Activated CD4-positive, alpha-beta T cell treated with anti-CD3 and anti-CD28 coated beads, Interleukin-2, amount 50 U/mL, for 1 hour (primary cell): ENCODE results near the gene TRIM26.
"Not testable (repeated sequence)": the region's sequence is repeated elsewhere in the genome, so short reads cannot be mapped to it uniquely, and the experiment has no call there.

Source experiments
- DNase-seq: peaks from one replicate; pipeline ENCODE4 v3.0.0-alpha.2; 2020

TRIM26 gene

DNA sequence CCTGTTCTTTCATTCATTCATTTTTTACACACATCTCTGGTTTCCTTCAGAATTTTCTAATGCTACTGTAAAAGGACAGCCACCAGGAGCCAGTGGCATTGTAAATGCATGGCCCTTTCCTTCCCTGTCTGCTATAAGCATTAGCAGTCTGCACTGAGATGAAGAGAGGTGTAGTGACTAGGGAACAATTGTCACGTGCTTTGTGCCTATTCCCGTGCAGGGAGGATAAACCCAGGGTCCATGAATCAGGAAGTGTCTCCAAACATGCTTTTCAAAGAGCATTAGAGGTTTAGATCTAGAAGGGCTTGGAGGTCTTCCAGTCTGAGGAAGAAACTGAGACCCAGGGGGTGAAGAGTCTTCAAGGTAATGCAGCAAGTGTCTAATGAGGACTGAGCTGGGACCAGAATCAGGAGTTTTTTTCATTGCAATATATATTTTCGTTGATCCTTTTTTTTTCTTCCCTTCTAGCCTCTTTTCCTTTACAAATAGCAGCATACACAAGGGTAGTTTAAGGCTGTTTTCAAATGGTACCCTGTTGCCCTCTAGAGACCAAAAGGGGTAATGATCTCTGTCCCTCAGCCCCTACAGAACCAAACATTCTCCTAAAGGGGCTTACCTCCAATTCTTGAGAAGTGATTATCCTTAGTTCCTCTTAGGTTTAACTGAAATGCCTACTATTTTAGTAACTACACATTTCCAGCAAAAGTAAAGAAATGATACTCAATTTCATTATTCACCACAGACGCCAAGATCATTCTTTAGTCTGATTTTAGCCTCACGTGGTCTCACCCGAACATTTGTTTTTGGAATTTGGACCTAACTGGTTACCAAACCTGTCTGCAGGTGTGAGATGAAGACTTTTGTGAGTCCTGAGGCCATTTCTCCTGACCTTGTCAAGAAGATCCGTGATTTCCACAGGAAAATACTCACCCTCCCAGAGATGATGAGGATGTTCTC, 43.3 kb downstream of the TRIM26 start:
- DNase-seq = no peak

DNA sequence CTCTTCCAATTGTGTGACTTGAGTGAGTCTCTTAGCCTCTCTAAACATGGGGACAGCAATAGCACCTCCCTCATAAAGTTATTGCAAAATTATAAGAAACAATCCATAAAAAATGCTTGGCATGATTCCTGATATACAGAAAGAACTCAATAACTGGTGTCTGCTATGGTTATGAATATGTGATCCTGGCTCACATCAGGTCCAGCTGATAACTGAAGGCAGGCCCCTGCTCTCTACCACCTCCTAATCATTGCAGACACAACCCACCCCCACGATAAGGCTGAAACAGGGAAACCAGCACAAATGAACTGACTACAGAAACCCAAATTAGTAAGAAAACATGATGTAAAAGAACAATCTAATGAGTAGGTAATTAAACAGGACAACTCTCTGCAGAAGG, 44.5 kb downstream of the TRIM26 start:
- no peak for DNase-seq

DNA sequence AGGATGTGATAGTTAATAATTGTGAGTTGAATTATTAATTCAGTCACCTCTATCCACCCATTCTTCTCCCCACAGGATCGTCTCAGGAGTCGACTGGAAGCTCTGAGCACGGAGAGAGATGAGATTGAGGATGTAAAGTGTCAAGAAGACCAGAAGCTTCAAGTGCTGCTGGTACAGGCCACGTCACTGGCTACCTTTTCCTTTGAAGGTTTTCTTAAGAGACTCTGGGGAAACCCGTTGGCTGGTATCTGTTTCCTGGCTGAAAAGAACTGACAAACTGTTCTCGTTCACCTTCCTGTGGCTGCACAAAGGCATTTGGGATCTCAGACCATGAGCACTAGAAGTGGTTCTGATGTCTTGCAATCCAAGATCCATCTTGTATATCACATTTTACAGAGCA, 46.1 kb downstream of the TRIM26 start:
- DNase-seq = no peak

DNA sequence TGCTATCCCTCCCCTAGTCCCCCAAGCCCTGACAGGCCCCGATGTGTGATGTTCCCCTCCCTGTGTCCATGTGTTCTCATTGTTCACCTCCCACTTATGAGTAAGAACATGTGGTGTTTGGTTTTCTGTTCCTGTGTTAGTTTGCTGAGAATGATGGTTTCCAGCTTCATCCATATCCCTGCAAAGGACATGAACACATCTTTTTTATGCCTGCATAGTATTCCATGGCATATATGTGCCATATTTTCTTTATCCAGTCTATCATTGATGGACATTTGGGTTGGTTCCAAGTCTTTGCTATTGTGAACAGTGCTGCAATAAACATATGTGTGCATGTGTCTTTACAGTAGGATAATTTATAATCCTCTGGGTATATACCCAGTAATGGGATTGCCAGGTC, 48.0 kb downstream of the TRIM26 start:
- DNase-seq = not testable (repeated sequence)

DNA sequence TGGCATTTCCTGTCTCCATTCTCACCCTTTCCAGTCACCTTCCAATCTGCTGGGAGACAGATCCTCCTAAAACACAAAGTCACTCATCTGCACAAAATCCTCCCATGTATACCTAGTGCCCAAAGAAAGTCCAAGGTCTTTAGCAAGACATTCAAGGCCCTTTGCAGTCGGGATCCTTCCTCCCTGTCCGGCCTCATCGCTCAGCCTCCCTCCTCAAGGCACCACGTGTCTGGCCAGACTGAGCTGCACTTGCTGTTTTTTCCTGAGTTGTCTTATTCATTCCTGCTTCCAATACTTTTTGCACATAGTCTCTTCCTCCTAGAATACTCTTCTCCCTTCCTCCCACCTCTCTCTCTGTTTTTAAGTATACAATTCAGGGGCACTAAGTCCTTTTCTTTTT, 48.5 kb downstream of the TRIM26 start:
- no peak for DNase-seq

DNA sequence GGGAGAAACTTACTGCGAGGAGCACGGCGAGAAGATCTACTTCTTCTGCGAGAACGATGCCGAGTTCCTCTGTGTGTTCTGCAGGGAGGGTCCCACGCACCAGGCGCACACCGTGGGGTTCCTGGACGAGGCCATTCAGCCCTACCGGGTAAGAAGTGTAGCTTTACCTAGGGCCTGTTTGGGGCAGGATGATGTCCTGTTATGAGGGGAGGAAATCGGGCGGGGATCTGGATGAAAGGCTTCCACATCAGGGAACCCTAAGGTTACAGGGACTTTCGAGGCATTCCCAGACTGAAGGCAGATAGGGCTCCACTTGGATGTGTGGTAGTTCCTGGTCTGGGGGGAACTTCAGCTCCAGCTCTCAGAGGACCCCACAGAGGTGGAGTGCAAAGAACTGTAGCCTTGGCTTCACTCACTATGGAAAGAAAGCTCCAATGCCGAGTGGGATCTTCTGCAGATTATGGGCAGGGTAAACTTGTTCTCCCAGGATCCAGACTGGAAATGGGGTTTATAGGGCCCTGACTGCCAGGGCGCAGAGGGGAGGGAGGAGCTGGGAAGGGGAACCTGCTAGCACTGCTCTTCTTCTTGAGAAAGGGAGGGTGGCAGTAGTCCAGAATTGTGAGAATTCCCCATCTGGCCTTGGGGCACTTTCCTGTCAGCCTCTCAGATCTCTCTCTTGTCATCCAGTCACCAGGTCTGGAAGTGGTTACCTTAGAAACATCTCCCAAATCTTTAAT, 49.1 kb downstream of the TRIM26 start:
- DNase-seq = no peak

DNA sequence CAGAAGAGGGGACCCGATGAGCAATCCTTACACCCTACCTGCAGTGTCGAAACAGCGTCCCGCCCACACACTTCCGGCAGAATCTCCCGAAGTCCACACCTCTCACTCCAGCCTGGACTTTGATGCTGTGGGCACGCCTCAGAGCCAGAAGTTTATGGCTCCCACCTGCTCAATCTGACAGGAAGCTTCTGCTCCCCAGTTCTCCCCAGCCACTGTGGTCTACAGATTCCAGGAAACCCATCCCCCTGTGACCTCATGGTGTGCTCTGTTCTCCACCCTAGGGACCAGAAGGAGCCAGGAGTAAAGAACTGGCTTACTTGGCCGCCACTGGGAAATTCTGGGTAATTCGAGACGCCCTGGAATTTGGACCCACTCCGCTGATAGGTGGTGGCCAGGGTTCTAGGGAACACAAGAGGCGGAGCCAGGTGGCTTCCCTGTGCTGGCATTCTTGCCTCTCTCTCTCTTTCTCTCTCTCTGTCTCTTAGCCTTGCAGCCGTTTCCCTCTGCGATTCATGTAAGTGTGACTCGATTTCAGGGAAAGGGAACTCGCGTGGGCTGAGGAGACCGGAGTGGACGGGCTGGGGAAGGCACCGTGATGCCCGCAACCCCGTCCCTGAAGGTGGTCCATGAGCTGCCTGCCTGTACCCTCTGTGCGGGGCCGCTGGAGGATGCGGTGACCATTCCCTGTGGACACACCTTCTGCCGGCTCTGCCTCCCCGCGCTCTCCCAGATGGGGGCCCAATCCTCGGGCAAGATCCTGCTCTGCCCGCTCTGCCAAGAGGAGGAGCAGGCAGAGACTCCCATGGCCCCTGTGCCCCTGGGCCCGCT, 49.9 kb downstream of the TRIM26 start, which contains the start of gene TRIM15:
Gene TRIM15 (plus strand): TSS at position 457 of the 828 bp plus-strand sequence. CDS start 139 bp downstream, at position 596.
- peak; percentile 16 for DNase-seq

DNA sequence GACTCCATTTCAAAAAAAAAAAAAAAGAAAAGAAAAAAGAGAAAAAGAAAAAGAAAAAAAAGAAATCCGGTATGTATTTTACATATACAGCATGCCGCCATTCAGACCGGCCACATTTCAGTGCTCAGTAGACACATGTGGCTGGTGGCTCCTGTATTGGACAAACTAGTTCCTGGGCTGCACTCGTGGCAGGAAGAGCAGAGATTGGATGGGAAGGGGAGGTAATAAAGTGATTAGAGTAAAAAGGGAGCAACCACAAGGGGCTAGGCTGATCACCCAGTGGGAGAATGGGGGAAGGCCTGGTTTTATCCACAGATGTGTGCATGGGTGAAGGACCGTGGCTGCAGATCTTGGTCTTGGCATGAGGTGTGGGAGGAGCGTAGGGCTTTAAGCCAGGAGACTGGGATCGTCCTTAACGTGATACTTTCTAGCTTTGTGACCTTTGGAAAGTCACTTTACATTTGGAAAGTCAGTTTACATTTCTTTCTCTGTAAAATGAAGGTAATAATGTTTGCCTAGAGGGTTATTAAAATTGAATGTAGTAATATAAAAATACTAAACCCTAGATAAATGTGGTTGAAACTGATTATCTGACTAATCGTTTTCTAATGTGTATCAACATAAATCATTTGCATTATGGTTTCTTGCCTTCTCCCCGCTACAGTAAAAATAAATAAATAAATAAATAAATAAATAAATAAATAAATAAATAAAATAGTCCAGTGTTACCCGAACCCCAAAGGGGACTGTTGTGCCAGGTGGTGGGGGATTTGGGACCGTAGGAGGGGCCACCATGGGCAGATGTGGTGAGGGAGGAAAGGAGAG, 50.7 kb downstream of the TRIM26 start:
- no peak for DNase-seq

DNA sequence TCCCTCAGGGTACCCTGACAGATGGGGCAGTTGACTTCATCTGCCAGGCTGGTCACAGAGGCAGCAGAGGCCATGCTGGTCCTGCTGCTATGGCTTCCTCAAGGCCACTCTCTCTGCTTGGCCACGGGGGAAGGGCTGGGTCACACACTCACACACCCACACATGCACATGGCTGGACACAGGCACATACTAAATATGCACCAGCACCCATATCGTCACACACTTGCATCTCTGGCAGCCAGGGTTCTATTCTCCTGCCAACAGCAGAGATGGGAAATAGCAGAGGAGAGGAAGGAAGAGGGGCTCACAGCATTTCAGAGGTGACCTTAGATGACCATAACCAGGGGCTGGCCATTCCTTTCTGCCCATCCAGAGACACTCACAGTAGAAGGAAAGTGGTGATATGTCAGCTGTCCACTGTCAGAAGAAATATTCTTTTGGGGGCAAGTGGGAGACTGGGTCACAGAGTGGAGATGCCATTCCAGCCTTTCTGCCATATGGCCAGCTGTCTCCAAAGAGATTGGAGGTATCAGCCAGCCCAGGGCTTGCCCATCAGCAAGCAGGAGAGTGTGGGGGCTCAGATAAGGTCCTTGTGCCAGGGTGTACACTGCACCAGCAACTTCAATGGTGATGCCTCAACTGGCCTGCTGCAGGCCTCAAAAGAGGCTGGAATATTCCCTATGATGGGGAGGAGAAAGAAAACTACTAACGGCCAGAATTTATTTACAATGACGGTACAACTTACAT, 52.2 kb downstream of the TRIM26 start, which contains the start of gene TRIM10:
Gene TRIM10 (minus strand): TSS at position 427 of the 747 bp plus-strand sequence. CDS start 353 bp downstream, at position 74.
- DNase-seq = no peak

DNA sequence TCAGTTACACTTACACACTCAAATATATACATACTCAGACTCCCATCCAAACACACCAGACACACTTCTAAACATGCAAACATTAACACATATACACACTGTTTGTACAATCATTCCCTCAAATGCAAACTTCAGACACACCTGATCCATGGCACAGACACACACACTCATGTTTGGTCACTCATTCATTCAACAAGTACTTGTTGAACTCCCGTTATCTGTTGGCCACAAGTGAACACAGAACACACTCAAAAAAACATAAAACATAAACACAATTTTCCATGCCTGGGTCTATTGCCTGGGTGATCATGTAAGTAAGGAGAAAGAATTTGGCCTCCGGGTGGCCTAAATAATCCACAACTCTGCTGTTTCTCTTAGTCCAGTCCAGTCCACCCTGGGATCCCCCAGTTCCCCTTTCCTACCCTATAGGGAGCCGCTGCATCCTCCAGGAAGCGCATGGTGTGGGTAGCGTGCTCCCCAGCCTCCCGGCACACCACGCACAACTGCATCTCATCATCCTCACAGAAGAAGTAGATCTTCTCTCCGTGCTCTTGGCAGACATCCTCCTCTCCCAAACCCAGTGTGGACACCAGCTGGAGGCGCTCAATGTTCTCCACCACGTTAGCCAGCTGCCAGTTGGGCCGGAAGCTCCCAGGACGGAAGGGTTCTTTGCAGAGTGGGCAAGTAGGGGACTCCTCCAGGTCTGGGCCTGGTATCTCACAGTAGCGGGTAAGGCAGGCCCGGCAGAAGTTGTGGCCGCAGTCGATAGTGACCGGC, 53.0 kb downstream of the TRIM26 start:
- no peak for DNase-seq

DNA sequence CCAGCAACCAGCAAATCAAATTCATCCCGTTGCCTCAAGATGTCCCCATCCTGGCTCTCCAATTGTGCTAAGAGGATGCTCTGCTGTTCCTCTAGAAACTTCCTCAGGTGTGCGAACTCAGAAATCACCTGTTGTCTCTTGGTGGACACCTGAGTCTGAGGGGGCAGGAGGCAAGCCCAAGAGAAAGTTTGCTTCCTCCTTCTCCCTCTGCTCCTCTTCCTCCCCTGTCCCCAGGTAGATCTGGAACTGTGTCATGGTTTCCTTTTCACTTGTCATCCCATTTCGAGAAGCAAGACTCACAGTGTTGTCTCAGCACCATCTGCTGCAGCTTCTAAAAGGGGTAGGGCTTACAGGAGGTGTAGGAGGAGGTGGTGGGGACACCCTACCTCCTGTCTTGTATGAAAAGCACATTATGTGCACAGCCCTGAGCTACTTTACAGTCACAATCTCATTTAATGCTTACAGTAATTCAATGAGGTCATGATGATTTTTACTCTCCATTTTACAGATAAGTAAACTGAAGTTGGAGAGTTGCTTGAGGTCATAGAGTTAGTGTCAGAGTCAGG, 54.6 kb downstream of the TRIM26 start:
- no peak for DNase-seq

DNA sequence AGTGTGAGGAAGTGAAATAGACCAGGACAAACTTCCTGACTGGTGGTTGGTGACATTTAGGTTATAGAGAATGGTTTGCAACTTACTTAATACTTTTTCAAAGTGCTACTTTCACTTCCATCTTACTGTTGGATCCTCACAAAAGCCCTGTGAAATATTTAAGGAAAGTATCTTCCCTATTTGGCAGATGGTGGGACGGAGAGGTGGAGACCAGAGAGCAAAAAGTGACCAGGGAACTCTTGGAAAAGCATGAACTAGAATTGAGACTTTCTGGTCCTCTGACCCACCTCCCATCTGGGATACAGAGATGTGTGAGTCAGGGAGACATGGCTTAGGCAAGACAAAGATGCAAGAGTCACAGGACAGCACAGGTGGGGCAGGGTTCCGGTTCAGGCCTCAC, 55.2 kb downstream of the TRIM26 start:
- no peak for DNase-seq

DNA sequence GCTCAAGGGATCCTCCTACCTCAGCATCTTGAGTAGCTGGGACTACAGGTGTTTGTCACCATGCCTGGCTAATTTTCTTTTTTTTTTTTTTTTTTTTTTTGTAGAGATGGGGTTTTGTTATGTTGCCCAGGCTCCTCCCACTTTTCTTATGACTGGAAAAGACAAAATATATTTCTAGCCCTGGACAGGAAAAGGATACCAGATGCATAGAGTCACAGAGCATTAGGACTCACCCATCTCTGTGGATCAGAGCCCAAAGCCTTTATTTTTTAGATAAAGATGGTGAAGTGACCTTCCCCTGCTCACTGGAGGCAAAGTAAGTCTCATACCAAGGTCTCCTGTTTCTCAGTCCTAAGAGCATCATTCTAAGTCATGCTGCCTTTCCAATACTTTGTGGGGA, 55.6 kb downstream of the TRIM26 start:
- no peak for DNase-seq

DNA sequence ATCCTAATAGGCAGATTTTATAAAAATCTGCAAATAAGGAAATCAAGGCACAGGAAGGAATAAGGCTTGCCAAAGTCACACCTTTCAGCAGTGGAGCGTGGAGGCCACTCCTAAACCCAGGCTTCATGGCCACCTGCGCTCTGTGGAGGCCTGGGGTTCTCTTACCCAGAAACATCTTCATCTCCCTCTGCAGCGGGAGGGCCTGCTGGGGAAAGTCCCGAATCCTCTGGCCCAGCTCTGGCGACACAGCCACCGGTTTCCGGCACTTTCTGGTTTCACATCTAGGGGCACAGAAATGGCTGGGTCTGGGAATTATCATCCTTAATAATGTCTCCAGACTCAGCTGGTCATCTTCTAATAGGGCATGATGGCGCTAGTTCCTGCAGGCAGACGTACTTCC, 56.4 kb downstream of the TRIM26 start:
- no peak for DNase-seq

DNA sequence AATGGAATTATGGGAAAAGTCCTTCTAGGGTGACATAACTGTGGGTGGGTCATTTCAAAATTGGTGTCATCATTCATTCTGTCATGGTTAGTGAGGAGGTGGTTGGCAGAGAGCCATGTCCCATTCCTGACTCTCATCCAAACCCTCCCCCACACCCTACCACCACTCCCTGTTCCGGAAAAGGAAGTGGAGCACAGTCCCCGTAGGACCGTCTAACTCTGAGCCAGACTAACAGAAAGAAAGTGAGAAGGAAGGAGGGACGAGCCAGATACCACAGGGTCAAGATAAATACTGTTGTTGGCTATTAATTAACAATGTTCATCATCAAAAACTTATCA, 57.0 kb downstream of the TRIM26 start:
- no peak for DNase-seq

DNA sequence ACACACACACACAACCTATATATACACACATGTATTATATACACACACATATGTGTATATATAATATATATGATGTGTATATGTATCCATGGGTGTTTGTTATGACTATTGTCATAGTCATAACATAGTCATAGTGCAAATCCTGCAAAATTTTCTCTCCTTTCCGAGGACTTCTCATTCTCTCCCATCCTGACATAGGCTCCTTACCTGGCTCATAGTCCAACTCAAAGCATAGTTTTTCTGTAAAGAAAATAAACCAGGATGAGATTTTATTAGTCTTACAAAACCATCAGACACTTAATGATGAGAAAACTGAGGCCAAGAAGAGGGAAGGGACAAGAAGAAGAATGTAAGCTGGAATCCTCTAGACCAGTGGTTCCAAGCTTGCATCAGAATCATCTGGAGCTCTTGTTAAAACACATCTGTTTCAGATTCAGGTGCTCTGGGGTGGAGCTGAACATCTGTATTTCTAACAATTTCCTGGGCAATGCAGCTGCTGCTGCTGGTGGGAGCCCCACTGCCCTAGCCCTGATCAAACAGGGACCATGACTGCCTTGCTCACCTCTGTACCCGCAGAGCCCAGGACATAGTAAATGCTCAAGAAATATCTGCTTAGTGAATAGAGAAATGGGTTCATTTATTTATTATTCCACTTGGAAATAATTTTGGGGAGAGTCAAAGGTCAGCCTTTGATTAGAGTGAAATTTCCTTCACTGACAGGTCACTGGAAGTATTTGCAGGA, 57.5 kb downstream of the TRIM26 start:
- DNase-seq = no peak

DNA sequence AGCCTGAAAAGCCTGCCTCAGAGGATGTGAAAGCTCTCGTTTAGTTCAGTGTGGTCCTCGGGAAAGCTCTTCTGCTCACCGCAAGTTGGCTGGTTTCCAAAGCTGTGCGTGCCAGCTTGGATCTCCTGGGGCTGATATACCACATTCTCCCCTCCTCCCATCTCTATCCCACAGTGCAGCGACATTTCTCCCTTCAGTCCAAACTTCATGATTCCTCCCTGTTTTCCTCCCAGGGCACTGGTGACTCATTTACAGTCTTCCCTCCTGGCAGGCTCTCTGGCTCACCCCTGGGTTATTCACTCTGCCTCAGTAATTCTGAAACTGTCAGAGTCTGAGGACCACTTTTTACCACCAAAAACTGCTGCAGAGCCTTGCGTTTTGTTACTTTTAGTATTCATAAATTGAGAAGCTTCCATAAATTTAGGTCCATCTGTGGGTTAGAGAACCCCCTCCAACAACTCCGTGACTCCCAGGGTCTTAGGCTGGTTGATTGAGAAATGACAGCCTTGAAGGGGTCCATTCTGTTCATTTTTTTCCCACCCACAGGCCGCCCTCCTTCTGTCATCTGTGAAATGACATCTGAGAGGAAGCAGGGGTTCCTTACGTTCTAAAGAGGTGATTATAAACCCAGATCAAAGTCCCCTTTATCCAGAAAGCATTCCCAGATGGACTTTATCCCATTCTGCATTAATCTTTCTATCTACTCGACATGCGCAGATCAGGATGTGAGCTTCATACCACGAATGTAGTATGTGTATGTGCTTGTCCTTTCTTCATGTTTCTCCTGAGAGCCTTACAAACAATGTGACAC, 58.3 kb downstream of the TRIM26 start:
- DNase-seq = no peak

DNA sequence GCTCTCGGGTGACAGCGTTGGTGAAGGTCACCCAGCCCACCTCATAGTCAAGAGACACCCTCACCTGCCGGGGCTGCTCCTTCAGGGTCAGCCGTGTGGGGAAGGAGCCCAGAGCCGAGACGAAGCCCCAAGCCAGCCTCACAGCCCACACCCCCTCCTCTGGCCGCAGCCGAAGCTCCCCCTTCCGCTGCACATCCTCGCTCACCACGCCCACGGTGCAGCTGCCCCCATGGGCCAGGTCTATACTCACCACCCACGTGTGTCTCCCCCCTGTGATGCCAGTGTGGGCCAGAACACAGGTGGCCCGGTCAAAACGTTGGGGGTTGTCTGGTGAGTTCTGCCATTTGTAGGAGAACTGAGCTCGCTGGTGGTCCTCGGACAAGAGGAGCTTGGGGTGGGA, 59.1 kb downstream of the TRIM26 start:
- no peak for DNase-seq
